Activated T-cell treated with anti-CD3 and anti-CD28 coated beads, Interleukin-2, amount 50 U/mL, for 4 hours (primary cell): ENCODE measurements around the gene GARNL3. TPM values are rescaled to one million over a fixed set of nuclear protein-coding genes. Genes with fewer than 3 reads are reported as not detected.

Experiments
- ATAC-seq, 2 donors: fragments of 200-7000 bp; cut with Tn5 transposase; one replicate each; pipeline ENCODE4 v1.10.0; 2021
- DNase-seq: peaks from one replicate; pipeline ENCODE4 v3.0.0-alpha.2; 2020
- H3K27me3 Mint-ChIP-seq: one replicate; pipeline ENCODE4 v1.8.0; 2021; ENCODE audit warnings: low read depth, mixed read lengths
- H3K36me3 Mint-ChIP-seq: one replicate; pipeline ENCODE4 v1.8.0; 2022; ENCODE audit warnings: mixed read lengths; ENCODE audit not compliant: insufficient read depth
- H3K4me1 Mint-ChIP-seq: one replicate; pipeline ENCODE4 v1.8.0; 2021; ENCODE audit warnings: low read depth, mixed read lengths
- H3K4me3 Mint-ChIP-seq: one replicate; pipeline ENCODE4 v1.8.0; 2021; ENCODE audit warnings: mild to moderate bottlenecking, moderate library complexity, mixed read lengths
- H3K9me3 Mint-ChIP-seq: one replicate; pipeline ENCODE4 v1.8.0; 2021; ENCODE audit warnings: mixed read lengths
- total RNA-seq, 3 donors: library from RNA; stranded (reverse); gene quantifications; one replicate each; pipeline ENCODE4 v1.2.1, GENCODE V29; 2021

The GARNL3 gene
- total RNA-seq, 3 donors from 2014 or later = 0.66 to 1.5 (median 0.66) TPM

- ATAC-seq (no peak), DNase-seq (no peak)
- H3K4me1 Mint-ChIP-seq = peaks cover 29% of the 10 kb centered on the region
- peaks cover 53% of the 10 kb centered on the region for H3K27me3 Mint-ChIP-seq
- H3K9me3 Mint-ChIP-seq = no peaks in the 10 kb centered on the region
- peaks cover 1% of the 10 kb centered on the region for H3K36me3 Mint-ChIP-seq
- no peak overlapping the region for H3K4me3 Mint-ChIP-seq
These were observed 128.4 kb downstream of the GARNL3 start for GRCh38 chr9:127392976-127393375.

DNA sequence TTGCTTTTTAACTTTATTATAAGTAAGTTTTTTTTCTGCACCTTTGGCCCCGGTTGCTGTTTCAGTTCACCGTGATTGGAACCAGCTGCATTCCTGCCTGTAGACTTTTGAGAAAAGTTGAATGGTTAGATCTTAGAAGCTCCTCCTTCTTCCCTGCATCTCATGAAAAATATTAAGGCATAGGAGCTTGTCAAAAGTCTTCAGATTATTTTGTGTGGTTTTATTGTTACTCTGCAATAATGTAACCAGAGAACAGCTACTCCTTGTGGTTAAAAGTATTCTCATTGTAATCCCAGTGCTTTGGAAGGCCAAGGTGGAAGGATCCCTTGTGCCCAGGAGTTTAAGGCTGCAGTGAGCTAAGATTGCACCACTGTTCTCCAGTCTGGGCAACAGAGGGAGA, 129.1 kb downstream of the GARNL3 start:
- H3K4me3 Mint-ChIP-seq = no peak overlapping the region
- DNase-seq (no peak), ATAC-seq (no peak)
- peaks cover 60% of the 10 kb centered on the region for H3K27me3 Mint-ChIP-seq
- H3K36me3 Mint-ChIP-seq = peaks cover 1% of the 10 kb centered on the region
- H3K4me1 Mint-ChIP-seq = peaks cover 28% of the 10 kb centered on the region
- H3K9me3 Mint-ChIP-seq = no peaks in the 10 kb centered on the region

GRCh38 chr9:127395497-127396252, 131.1 kb downstream of the GARNL3 start:
- peaks cover 1% of the 10 kb centered on the region for H3K36me3 Mint-ChIP-seq
- H3K9me3 Mint-ChIP-seq = no peaks in the 10 kb centered on the region
- peak overlapping the region; percentile 11 for H3K4me3 Mint-ChIP-seq
- DNase-seq = no peak
- H3K4me1 Mint-ChIP-seq = peaks cover 17% of the 10 kb centered on the region
- ATAC-seq = no peak
- H3K27me3 Mint-ChIP-seq = peaks cover 66% of the 10 kb centered on the region

GRCh38 chr9:127396253-127396807, 131.8 kb downstream of the GARNL3 start:
- Mint-ChIP-seq H3K4me3 (peak overlapping the region; percentile 26), H3K4me1 (peaks cover 17% of the 10 kb centered on the region), H3K9me3 (no peaks in the 10 kb centered on the region), H3K27me3 (peaks cover 68% of the 10 kb centered on the region), H3K36me3 (peaks cover 1% of the 10 kb centered on the region)
- ATAC-seq (no peak), DNase-seq (no peak)

DNA sequence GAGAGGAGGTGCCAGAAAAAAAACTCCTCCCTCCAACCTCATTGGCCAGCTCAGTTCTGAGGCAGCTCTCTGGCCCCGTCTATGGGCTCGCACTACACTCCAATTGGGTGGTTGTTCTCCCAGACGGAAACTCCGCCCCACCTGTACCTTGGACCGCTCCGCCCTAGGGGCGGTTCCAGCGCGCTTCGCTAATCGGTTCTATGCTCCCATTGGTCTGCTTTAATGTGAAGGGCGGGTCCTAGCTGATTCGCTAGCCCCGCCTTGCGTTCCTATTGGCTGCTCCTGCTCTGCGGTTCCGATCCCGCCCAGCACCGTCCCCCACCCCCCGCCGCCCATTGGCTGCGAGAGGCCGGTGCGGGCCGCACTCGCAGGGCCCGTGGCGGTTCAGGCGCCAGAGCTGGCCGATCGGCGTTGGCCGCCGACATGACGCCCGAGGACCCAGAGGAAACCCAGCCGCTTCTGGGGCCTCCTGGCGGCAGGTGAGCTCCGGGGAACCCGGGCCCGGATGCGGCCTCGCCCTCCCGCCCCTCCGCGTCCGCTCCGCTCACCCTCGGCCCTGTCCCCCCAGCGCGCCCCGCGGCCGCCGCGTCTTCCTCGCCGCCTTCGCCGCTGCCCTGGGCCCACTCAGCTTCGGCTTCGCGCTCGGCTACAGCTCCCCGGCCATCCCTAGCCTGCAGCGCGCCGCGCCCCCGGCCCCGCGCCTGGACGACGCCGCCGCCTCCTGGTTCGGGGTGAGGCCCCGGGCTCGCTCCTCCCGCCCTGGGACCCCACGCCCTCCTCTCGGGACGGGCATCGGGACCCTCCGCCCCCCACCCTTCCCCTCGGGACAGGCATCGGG, 132.5 kb downstream of the GARNL3 start, which contains the start of gene SLC2A8:
SLC2A8 (plus strand) TSS at position 362 of the 838 bp plus-strand sequence; CDS start at position 424, 62 bp downstream.
- Mint-ChIP-seq H3K36me3 (peaks cover 1% of the 10 kb centered on the region), H3K9me3 (no peaks in the 10 kb centered on the region), H3K4me3 (peak within 1 kb of the TSS; percentile 64), H3K4me1 (peaks cover 17% of the 10 kb centered on the region), H3K27me3 (peaks cover 67% of the 10 kb centered on the region)
- peak; percentile 93 for ATAC-seq
- DNase-seq = peak; percentile 80

GRCh38 chr9:127397646-127398274, 133.2 kb downstream of the GARNL3 start:
- ATAC-seq = no peak
- Mint-ChIP-seq H3K4me3 (peak overlapping the region; percentile 64), H3K9me3 (no peaks in the 10 kb centered on the region)

GRCh38 chr9:127398275-127398647, 133.7 kb downstream of the GARNL3 start:
- no peaks in the 10 kb centered on the region for H3K9me3 Mint-ChIP-seq
- H3K36me3 Mint-ChIP-seq = peaks cover 1% of the 10 kb centered on the region
- H3K4me1 Mint-ChIP-seq = peaks cover 17% of the 10 kb centered on the region
- DNase-seq = no peak
- H3K4me3 Mint-ChIP-seq = peak overlapping the region; percentile 64
- no peak for ATAC-seq
- H3K27me3 Mint-ChIP-seq = peaks cover 65% of the 10 kb centered on the region

More at GRCh38 chr9:127397646-127398274, 133.2 kb downstream of the GARNL3 start:
- peaks cover 66% of the 10 kb centered on the region for H3K27me3 Mint-ChIP-seq
- DNase-seq = peak; percentile 27
- peaks cover 1% of the 10 kb centered on the region for H3K36me3 Mint-ChIP-seq
- H3K4me1 Mint-ChIP-seq = peaks cover 17% of the 10 kb centered on the region

- Mint-ChIP-seq H3K27me3 (peaks cover 63% of the 10 kb centered on the region), H3K36me3 (peaks cover 1% of the 10 kb centered on the region), H3K4me1 (peaks cover 17% of the 10 kb centered on the region), H3K9me3 (no peaks in the 10 kb centered on the region), H3K4me3 (peak overlapping the region; percentile 64)
- no peak for ATAC-seq
- no peak for DNase-seq
These were observed 134.3 kb downstream of the GARNL3 start for GRCh38 chr9:127398715-127399400.

- DNase-seq (no peak), ATAC-seq (no peak)
- peaks cover 1% of the 10 kb centered on the region for H3K36me3 Mint-ChIP-seq
- peaks cover 17% of the 10 kb centered on the region for H3K4me1 Mint-ChIP-seq
- peaks cover 59% of the 10 kb centered on the region for H3K27me3 Mint-ChIP-seq
- H3K4me3 Mint-ChIP-seq = no peak overlapping the region
- H3K9me3 Mint-ChIP-seq = no peaks in the 10 kb centered on the region
These were observed 135.2 kb downstream of the GARNL3 start for GRCh38 chr9:127399736-127400269.

DNA sequence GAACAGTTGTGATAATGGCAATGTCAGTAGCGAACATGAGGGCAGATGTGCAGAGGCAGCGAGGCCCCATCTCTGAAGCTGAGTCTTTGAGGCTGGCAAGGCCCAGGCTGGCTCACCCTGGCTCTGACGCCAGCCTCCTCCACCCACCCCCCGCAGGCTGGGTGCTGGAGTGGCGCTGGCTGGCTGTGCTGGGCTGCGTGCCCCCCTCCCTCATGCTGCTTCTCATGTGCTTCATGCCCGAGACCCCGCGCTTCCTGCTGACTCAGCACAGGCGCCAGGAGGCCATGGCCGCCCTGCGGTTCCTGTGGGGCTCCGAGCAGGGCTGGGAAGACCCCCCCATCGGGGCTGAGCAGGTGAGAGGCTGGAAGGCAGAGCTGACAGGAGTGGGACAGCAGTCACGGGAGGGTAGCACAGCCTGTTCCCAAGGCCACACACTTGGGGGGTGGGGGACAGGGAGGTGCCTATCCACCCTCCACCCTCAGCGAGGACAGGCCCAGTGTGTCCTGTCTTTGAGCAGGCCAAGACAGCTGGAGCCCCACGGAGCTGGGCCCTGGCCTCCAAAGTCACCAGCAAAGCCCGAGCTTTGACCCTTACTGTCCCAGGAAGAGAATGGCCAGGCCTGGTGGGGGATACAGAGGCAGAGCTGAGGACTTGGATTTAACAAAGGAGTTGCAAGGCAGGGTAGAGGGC, 138.0 kb downstream of the GARNL3 start:
- Mint-ChIP-seq H3K4me1 (peaks cover 7% of the 10 kb centered on the region), H3K4me3 (no peak overlapping the region), H3K27me3 (peaks cover 61% of the 10 kb centered on the region), H3K36me3 (no peaks in the 10 kb centered on the region), H3K9me3 (no peaks in the 10 kb centered on the region)
- no peak for ATAC-seq
- no peak for DNase-seq

- no peaks in the 10 kb centered on the region for H3K36me3 Mint-ChIP-seq
- H3K9me3 Mint-ChIP-seq = no peaks in the 10 kb centered on the region
- ATAC-seq (no peak), DNase-seq (no peak)
- H3K4me1 Mint-ChIP-seq = peaks cover under 1% of the 10 kb centered on the region
- peaks cover 56% of the 10 kb centered on the region for H3K27me3 Mint-ChIP-seq
- H3K4me3 Mint-ChIP-seq = no peak overlapping the region
These were observed 139.1 kb downstream of the GARNL3 start for GRCh38 chr9:127403507-127404192.

DNA sequence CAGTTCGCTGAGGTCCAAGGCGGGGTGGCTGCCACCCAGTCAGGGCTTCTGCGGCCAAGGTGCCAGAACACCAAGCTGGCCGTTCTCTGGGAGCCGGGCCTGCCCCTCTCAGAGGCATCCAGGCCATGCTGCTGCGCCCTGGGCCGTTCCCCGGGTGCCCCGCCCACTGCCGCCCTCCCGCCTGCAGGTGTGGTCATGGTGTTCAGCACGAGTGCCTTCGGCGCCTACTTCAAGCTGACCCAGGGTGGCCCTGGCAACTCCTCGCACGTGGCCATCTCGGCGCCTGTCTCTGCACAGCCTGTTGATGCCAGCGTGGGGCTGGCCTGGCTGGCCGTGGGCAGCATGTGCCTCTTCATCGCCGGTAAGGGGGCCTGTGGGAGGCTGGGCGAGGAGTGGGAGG, 140.1 kb downstream of the GARNL3 start:
- Mint-ChIP-seq H3K4me1 (no peaks in the 10 kb centered on the region), H3K27me3 (peaks cover 49% of the 10 kb centered on the region), H3K4me3 (no peak overlapping the region), H3K36me3 (no peaks in the 10 kb centered on the region), H3K9me3 (no peaks in the 10 kb centered on the region)
- ATAC-seq (no peak), DNase-seq (no peak)
